Skin of body (tissue), 2 donors: Measurements from ENCODE around the gene CDH4. TPM values are rescaled to one million over a fixed set of nuclear protein-coding genes. Genes with fewer than 3 reads are reported as not detected.

ENCODE experiments used
- DNase-seq: peaks from one replicate; lab custom pipeline; 2025; lab: John Stamatoyannopoulos, UW
- total RNA-seq: library from RNA; depleted of rRNA; stranded (reverse); fragments of >200 nt; gene quantifications from one replicate; pipeline ENCODE4 v1.2.3, GENCODE V29; 2014

The CDH4 gene
- total RNA-seq, 1 donor from 2014 or later, result 0.10 TPM

GRCh38 chr20:61532736-61533135 lies 280.7 kb downstream of the CDH4 start:
- no peak for DNase-seq

GRCh38 chr20:61533231-61533631 lies 281.2 kb downstream of the CDH4 start:
- no peak for DNase-seq

- DNase-seq, result no peak
Measured at GRCh38 chr20:61534346-61534745, 282.3 kb downstream of the CDH4 start.

GRCh38 chr20:61535091-61535490 lies 283.0 kb downstream of the CDH4 start:
- no peak for DNase-seq

GRCh38 chr20:61535536-61535935 lies 283.5 kb downstream of the CDH4 start:
- no peak for DNase-seq

GRCh38 chr20:61535956-61536355 lies 283.9 kb downstream of the CDH4 start:
- DNase-seq, result no peak

GRCh38 chr20:61536671-61537070 lies 284.6 kb downstream of the CDH4 start:
- DNase-seq, result no peak

- DNase-seq, result no peak
Measured at GRCh38 chr20:61537239-61538182, 285.4 kb downstream of the CDH4 start.

GRCh38 chr20:61538183-61538942 lies 286.3 kb downstream of the CDH4 start:
- DNase-seq, result no peak

GRCh38 chr20:61538943-61539265 lies 286.8 kb downstream of the CDH4 start:
- no peak for DNase-seq

GRCh38 chr20:61539706-61540360 lies 287.8 kb downstream of the CDH4 start:
- no peak for DNase-seq

GRCh38 chr20:61541537-61541936 lies 289.5 kb downstream of the CDH4 start:
- DNase-seq, result no peak

- DNase-seq, result no peak
Measured at GRCh38 chr20:61543086-61543485, 291.0 kb downstream of the CDH4 start.

GRCh38 chr20:61543931-61544745 lies 292.1 kb downstream of the CDH4 start:
- no peak for DNase-seq

GRCh38 chr20:61544910-61545889 lies 293.1 kb downstream of the CDH4 start:
- DNase-seq, result no peak

GRCh38 chr20:61546641-61547040 lies 294.6 kb downstream of the CDH4 start:
- no peak for DNase-seq

- DNase-seq, result no peak
Measured at GRCh38 chr20:61548069-61548468, 296.0 kb downstream of the CDH4 start.

GRCh38 chr20:61549865-61550264 lies 297.8 kb downstream of the CDH4 start:
- DNase-seq, result no peak

GRCh38 chr20:61551401-61551800 lies 299.3 kb downstream of the CDH4 start:
- no peak for DNase-seq

GRCh38 chr20:61554617-61555016 lies 302.6 kb downstream of the CDH4 start:
- DNase-seq, result no peak
